Upper lobe of left lung (tissue), 6 donors: ENCODE results near the gene TERF2IP. TPM values are rescaled to one million over a fixed set of nuclear protein-coding genes. Genes with fewer than 3 reads are reported as not detected.

Source experiments
- small RNA-seq, 4 donors: library from RNA; depleted of rRNA; stranded (forward); fragments of <200 nt; gene quantifications; one replicate each; pipeline ENCODE3, GENCODE V24; 2016
- total RNA-seq, 6 donors: library from RNA; depleted of rRNA in 4 of 6; stranded (reverse); fragments of >200 nt in 4 of 6; gene quantifications; one replicate each; pipeline versions ENCODE4 v1.1.0 to v1.2.1, GENCODE V29; 2016 to 2021
- donor health status: DM: no; HTN: no; CAD: no; lungs with moderate emphysema.
- donor health status: DM: no; HTN: yes; CAD: no; lungs with severe emphysema.

The TERF2IP gene
- total RNA-seq, 6 donors from 2014 or later, result 45.1 to 70.0 (median 59.1) TPM

Small RNA genes within 50 kb of the gene (small RNA-seq; reads per million reads assigned to genes)
- 0 reads per million in 4 donors for gene RN7SL520P

Other genes with a start within 250 kb of the TERF2IP start
- gene CFDP1, start 214.3 kb upstream of the TERF2IP start, total RNA-seq, result 100 to 1,000 TPM in 1 of 6 donors, 10 to 100 TPM in 5; 36.8 to 185 (median 50.6) TPM
- gene TMEM170A, start 183.1 kb upstream of the TERF2IP start, total RNA-seq, result 10 to 100 TPM; 11.5 to 31.6 (median 25.5) TPM
- gene CHST6, start 152.3 kb upstream of the TERF2IP start, total RNA-seq, result 10 to 100 TPM in 1 of 6 donors, 1 to 10 TPM in 4, under 1 TPM in 1; 0.11 to 11.6 (median 2.2) TPM
- 1 to 10 TPM in 1 of 6 donors, under 1 TPM in 2, not detected in 3; 0.11 to 1.7 (median 0.51) TPM for gene CHST5, start 111.7 kb upstream of the TERF2IP start, total RNA-seq
- 10 to 100 TPM in 4 of 6 donors, 1 to 10 TPM in 2; 6.3 to 31.2 (median 11.8) TPM for gene TMEM231, start 91.5 kb upstream of the TERF2IP start, total RNA-seq
- gene GABARAPL2, start 81.4 kb upstream of the TERF2IP start, total RNA-seq, result 100 to 1,000 TPM in 2 of 6 donors, 10 to 100 TPM in 4; 14.7 to 103 (median 81.1) TPM
- gene ADAT1, start 24.5 kb upstream of the TERF2IP start, total RNA-seq, result 10 to 100 TPM; 30.6 to 77.5 (median 46.7) TPM
- 10 to 100 TPM; 59.4 to 94.2 (median 86.3) TPM for gene KARS1, start 108 bp upstream of the TERF2IP start, total RNA-seq
- gene CPHXL2, start 29.2 kb downstream of the TERF2IP start, total RNA-seq, result not detected
- gene DUXB, start 53.7 kb downstream of the TERF2IP start, total RNA-seq, result not detected
- gene CPHXL, start 78.7 kb downstream of the TERF2IP start, total RNA-seq, result not detected